Bronchial epithelial cell (primary cell): ENCODE measurements around the gene PARD6G. TPM values are rescaled to one million over a fixed set of nuclear protein-coding genes. Genes with fewer than 3 reads are reported as not detected.

Experiments used
- DNase-seq: peaks from one replicate; pipeline ENCODE4 v3.0.0-alpha.2; 2010; ENCODE audit warnings: low read depth
- FAIRE-seq: peaks from 2 replicates; lab custom pipeline; 2011; peaks lifted over from hg19 to GRCh38; lab: Jason Lieb, UNC
- H3K27me3 ChIP-seq: 2 replicates; pipeline ENCODE4 v1.5.1; 2011; ENCODE audit warnings: low read length; ENCODE audit not compliant: control insufficient read depth, insufficient read depth
- H3K36me3 ChIP-seq: 2 replicates; pipeline ENCODE4 v1.5.1; 2011; ENCODE audit warnings: low read length; ENCODE audit not compliant: control insufficient read depth, insufficient read depth
- H3K4me3 ChIP-seq: 2 replicates; pipeline ENCODE4 v1.5.1; 2011; ENCODE audit warnings: mild to moderate bottlenecking, low read depth, low read length, control low read depth
- total RNA-seq: library from RNA; depleted of rRNA; stranded (reverse); fragments of >200 nt; gene quantifications from 2 replicates; pipeline ENCODE4 v1.2.1, GENCODE V29; 2014
- TF ChIP-seq, protein P1 (sequence below): IDR thresholded peaks from 2 replicates; pipeline ENCODE4 v1.5.1; 2011; ENCODE audit warnings: mild to moderate bottlenecking, moderate library complexity, low read length, control low read depth, inconsistent platforms; ENCODE audit not compliant: insufficient read depth, severe bottlenecking

Gene PARD6G
- total RNA-seq, 1 donor from 2014 or later: 13.2 TPM

DNA sequence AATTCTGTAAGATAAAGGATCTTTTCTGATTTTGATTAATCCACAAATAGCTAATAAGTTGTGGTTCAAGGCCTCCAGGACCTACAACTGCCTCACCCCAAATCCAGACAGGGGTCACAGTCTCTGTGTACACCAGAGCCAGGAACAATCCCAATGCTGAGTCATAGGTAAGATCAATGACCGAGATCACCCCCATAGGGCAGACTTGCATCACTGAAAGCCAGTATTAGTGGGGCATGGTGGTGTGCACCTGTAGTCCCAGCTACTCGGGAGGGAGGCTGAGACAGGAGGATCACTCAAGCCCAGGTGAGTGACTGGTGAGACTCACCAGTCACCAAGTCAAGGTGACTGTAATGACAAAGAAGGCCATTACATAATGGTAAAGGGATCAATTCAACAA lies 12.9 kb downstream of the PARD6G start:
- H3K36me3 ChIP-seq: peaks cover 5% of the 10 kb centered on the region
- TF ChIP-seq, protein P1, sequence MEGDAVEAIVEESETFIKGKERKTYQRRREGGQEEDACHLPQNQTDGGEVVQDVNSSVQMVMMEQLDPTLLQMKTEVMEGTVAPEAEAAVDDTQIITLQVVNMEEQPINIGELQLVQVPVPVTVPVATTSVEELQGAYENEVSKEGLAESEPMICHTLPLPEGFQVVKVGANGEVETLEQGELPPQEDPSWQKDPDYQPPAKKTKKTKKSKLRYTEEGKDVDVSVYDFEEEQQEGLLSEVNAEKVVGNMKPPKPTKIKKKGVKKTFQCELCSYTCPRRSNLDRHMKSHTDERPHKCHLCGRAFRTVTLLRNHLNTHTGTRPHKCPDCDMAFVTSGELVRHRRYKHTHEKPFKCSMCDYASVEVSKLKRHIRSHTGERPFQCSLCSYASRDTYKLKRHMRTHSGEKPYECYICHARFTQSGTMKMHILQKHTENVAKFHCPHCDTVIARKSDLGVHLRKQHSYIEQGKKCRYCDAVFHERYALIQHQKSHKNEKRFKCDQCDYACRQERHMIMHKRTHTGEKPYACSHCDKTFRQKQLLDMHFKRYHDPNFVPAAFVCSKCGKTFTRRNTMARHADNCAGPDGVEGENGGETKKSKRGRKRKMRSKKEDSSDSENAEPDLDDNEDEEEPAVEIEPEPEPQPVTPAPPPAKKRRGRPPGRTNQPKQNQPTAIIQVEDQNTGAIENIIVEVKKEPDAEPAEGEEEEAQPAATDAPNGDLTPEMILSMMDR: no peak
- no peaks in the 10 kb centered on the region for H3K27me3 ChIP-seq
- no peak overlapping the region for H3K4me3 ChIP-seq
- DNase-seq (peak; percentile 37), FAIRE-seq (no peak)

DNA sequence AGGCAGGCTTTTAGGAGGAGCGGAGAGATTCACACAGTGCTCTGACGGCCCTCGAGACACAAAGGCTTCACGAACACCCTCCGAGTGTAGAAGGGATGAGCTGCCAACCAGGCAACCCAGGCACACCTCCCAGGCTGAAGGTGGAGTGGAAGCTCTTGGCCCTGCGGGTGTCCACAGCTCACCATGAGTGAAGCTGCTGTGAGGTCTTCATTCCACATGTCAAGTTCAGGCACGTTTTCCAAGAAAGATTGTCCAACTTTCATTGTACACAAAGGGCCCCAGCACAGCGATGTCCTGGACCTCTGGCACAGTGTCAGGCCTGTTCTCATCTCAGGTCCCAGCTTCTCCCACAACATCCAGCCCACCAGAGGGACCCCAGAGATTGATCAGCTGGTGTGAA lies 13.4 kb downstream of the PARD6G start:
- DNase-seq (peak; percentile 81), FAIRE-seq (peak; percentile 77)
- Histone ChIP-seq H3K27me3 (no peaks in the 10 kb centered on the region), H3K4me3 (no peak overlapping the region), H3K36me3 (peaks cover 5% of the 10 kb centered on the region)
- TF ChIP-seq, protein P1: no peak

DNA sequence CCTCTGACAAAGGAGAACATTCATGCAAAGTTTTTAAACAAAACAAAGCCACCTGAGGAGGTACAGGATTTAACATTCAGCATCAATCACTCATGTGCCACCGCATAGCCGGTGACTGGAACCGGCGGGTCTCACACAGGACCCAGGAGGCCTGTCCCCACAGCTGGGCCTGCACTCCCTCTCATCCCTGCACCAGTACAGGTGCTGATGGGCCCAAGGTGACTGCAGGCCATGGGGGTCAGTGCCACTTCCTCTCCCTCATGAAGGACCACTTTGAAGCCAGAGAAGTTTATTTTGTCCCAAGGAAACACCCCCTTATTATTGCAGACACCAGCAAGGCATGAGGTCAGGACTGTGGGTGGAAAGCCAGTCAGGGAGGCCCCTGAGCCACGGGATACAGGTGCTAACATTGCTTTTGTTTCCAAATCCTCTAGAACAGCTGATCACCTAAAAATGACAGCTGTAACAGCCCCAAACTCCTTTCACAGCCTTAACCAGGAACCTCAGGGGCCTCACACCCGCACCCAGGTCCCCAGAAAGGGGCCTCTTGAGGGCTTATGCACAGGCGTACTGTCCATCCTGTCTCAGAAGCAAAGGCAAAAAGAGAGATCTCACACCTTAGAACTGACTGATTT lies 14.0 kb downstream of the PARD6G start:
- Histone ChIP-seq H3K27me3 (no peaks in the 10 kb centered on the region), H3K36me3 (peaks cover 5% of the 10 kb centered on the region), H3K4me3 (no peak overlapping the region)
- DNase-seq: no peak
- TF ChIP-seq, protein P1: no peak
- FAIRE-seq: no peak

DNA sequence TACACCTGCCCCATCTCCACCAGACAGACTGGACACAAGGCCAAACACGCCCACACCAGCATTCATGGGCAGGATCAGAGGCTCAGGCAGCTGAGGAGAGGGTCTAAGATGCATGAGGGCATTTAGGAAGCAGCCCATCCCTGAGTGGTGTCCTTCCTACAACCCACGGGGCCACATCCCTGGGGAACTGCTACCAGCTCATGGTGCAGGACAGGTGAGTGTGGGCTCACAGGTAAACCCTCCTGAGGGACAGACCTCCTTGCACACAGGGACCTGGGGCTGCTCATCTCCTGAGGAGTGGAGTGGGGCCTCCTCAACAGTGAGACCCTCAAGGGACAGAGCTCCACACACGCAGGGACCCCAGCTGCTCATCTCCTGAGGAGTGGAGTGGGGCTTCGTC lies 14.6 kb downstream of the PARD6G start:
- Histone ChIP-seq H3K36me3 (peaks cover 5% of the 10 kb centered on the region), H3K4me3 (no peak overlapping the region), H3K27me3 (no peaks in the 10 kb centered on the region)
- FAIRE-seq: no peak
- TF ChIP-seq, protein P1: no peak
- DNase-seq: no peak

DNA sequence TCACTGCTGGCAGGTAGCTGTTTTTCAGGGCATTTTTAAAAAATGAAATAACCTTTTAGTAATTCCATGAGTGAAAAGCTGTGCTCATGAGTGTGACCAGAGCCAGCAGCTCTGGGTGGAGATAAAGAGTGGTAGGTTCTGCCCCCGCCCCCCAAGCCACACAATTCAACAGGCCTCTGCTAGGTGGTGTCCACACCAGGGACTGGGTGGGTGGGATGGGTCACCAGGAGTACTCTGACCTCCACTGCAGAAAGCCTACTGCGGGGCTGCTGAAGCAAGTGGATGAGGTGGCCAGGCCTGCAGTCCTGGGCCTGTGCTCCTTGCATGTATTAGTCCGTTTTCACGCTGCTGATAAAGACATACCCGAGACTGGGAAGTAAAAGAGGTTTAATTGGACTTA lies 15.3 kb downstream of the PARD6G start:
- Histone ChIP-seq H3K36me3 (peaks cover 7% of the 10 kb centered on the region), H3K4me3 (no peak overlapping the region), H3K27me3 (no peaks in the 10 kb centered on the region)
- DNase-seq: no peak
- no peak for FAIRE-seq
- TF ChIP-seq, protein P1: no peak

DNA sequence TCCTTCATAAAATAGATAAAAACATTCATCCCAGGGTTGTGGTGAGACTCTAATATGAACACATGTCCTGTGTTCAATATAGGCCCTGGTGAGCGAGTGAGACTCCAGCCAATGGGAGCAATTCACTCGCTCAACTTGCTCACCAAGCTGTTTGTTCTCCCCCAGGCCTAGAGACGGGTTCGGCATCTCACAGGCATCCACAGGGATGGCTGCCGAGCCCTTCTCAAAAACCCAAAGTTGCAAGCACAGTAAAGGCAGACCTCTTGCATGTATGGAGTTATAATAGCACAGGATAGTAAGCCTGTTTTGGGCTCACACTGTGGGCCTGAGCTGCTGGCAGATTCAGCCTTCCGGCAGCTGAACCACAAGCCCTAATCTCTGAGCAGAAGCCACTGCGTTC lies 15.7 kb downstream of the PARD6G start:
- TF ChIP-seq, protein P1: no peak
- Histone ChIP-seq H3K27me3 (no peaks in the 10 kb centered on the region), H3K4me3 (no peak overlapping the region), H3K36me3 (peaks cover 7% of the 10 kb centered on the region)
- DNase-seq (no peak), FAIRE-seq (no peak)
